Left lobe of liver (tissue), 2 donors: Measurements from ENCODE around the gene TBC1D22A. TPM values are rescaled to one million over a fixed set of nuclear protein-coding genes. Genes with fewer than 3 reads are reported as not detected.

Experiments
- ATAC-seq: fragments of 200-7000 bp; cut with Tn5 transposase; one replicate; pipeline ENCODE4 v1.9.1; 2020; ENCODE audit warnings: mild to moderate bottlenecking, moderate library complexity
- DNase-seq: peaks from one replicate; pipeline ENCODE4 v3.0.0-alpha.2; 2020; ENCODE audit warnings: low spot score
- total RNA-seq: library from RNA; stranded (reverse); gene quantifications from one replicate; pipeline ENCODE4 v1.2.1, GENCODE V29; 2021
- donor health status: DM: no; HTN: no; CAD: no; lungs with moderate emphysema.
- donor health status: DM: no; HTN: yes; CAD: no.

TBC1D22A gene
- total RNA-seq, 1 donor from 2014 or later, result 12.4 TPM

DNA sequence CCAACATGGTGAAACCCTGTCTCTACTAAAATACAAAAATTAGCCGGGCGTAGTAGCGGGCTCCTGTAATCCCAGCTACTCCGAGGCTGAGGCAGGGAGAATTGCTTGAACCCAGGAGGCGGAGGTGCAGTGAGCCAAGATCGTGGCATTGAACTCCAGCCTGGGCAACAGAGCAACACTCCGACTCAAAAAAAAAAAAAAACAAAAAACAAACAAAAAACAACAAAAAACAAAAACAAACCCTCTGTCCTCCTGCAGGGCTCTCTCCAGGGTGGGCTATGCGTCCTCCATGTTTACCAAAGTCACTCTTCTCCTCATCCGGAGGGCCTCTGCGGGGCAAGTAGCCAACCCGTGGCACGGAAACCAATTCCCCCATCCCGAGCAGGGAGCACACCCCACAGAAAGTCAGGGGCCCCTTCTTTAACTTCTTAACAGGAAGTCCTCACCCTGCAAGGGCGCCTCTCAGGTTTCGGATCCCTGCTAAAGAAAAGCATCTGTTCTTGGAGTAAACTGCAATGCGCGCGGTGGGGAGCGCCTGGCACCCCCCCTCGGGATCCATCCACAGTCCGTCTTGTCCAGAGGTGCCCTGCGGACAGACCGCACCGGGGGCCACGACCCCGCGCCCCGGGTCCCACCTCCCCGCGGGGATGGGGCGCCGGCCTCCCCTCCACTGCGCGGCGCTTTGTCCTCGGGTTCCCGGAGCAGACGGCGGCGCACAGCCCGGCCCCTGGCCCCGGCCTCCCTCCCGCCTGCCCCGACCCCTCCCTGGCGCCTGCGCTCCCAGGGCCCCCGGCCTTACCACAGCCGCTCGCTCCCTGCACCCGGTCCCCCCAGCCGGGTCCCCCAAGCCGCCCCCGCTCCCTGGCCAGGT lies 25.1 kb upstream of the TBC1D22A start:
- ATAC-seq (peak; percentile 16), DNase-seq (no peak)

DNA sequence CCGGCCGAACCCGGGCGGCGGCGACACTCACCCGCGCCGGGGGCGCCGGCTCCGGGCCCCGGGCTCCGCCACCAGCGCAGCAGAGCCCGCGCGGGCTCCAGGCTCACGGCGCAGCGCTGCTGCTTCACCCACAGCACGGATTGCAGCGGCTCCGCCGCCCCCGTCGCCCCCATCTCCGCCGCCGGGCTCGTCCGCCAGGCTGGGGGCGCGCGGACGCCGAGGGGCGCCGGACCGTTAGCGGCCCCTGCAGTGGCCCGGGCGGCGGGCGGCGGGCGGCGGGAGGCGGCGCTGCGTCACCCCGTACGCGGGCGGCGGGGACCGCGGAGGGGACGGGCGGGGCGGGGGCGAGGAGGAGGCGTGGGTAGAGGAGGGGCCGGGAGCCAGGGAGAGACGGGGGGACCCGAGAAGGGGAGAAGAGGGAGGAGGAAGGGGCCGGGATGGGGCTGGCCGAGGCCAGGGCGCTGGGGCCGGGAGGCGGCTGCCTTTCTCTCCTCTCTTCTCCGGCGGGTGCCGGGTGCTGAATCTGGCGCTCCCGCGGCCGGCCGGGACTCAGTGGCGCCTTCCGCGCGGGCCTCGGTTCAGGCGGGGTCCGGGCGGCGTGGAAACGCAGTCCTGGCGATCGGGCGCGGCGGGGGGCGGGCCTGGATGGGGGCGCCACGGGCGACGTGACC lies 24.3 kb upstream of the TBC1D22A start, which contains the start of gene CERK:
Gene CERK, minus strand, starts transcription at position 277 of the 671 bp plus-strand sequence. Its CDS starts 104 bp downstream, at position 173.
- DNase-seq (peak; percentile 69), ATAC-seq (peak; percentile 69)

DNA sequence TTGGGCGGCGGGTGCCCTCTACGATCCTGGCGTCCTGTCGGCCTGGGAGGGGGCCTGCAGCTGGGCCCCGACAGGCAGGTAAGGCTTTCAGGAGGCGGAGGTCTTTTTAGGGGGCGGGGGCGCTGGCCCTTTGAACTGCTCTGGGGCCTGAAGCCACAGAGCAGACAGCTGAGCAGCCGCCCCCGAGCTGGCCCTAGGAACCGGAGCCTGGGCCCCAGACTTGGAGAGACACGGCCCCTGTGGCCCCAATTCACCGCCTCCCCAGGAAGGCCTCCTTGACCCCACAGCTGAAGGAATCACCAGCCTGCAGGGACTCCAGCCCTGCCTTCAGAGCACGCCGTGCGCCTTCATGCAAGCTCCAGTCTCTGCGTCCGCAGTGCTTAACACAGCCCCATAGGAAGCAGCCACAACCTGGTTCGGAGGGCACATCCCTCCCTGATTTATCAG lies 23.8 kb upstream of the TBC1D22A start:
- no peak for ATAC-seq
- no peak for DNase-seq

DNA sequence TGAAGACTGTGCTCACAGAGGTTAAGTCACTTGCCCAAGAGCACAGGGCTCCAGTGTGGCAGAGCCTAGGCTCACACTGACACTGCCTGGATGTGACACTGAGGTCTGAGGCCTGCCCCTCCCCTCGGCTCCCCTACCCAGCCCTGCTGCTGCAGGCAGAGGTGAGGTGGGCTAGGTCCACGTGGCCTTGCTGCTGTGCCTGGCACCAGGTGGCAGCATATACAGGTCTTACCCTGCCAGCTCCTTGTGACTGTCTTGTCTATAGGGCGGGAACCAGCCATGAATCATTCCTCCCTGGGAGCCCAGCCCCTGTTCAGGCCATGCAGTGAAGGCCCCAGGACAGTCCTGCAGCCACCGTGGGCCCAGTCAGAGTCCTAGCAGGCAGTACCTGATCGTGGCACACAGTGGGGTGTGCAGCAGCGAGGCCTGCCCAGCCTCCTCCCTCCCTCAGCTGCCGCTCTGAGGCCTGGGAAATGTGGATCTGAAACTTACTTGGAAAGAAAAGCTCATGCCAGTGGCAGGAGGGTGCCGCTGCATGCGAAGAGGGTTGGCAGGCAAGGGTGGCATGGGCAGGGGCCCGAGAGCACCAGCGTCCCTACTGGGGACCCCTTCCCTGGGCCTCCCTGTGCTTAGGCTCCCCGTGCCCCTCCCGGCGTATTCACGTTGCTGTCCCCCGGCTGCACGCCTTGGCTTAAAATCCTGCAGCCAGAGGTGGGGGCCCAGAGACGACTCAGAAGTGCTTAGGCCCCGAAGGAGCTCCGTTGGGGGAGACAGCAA lies 23.2 kb upstream of the TBC1D22A start:
- no peak for ATAC-seq

DNA sequence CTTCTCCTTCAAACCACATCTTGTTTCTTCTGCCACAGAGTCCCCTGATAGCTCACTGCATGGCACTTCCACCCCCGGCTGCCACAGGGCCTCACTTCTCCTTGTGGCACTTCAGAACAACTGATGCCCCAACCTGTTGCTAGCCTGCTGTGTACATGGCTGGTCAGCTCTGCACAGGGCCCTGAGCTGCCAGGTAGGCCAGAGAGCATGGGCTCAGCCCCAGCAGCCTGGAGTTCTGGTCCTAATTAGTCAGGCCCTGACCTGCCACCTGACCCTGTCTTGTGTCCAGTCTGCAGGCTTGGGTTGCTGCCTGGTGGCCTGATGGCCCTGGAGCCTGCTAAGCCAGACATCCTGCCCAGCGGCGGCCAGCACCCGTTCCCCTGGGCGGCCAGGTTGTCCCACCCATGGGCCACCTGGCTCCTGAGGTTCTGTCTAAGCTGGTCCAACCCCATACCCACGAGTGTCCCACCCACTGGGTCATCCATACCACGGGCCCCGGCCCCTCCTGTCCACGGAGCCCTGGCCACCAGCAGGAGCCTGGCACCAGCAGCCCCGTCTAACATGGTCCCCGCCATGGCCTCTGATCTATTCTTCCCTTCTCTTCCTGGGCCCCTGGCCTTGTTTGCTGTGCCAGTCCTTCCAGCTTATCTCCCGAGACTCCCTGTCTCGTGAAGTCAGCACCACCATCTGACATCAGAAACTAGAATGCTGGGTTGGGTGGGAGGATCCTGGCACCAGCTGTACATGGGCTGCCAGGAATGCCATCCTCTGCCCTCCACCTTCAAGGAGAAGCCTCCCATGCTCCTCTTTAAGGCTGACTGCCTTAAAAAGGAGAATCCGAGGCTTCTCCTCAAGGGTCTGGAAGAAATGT lies 21.3 kb upstream of the TBC1D22A start:
- DNase-seq (peak; percentile 98), ATAC-seq (peak; percentile 80)

More for the DNA sequence above, 23.2 kb upstream of the TBC1D22A start:
- DNase-seq, result no peak

DNA sequence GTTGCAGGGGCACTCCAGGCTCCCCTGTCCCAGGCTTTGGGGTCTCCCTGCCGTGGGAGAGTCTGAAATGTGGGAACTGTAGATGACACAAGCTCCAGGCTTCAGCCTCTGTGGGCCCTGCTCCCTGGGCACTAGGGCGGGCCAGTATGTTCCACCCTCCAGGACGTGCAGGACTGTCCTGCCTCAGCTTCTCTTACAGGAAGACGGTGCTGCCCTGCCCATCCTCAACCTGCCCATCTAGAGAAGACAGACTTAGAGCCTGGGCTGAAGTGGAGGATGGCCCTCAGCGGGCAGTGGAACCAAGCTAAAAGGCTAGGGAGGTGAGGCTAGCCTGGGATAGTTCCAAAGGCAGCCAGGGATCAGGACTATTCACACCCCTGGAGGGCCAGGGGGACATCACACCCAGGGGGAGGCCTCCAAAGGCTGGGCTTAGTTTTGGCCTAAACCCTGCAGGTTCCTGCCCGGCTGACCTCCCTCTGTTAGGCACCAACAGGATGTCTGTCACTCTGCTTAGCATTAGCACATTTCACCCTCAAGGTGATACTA lies 20.4 kb upstream of the TBC1D22A start:
- DNase-seq, result no peak
- no peak for ATAC-seq

DNA sequence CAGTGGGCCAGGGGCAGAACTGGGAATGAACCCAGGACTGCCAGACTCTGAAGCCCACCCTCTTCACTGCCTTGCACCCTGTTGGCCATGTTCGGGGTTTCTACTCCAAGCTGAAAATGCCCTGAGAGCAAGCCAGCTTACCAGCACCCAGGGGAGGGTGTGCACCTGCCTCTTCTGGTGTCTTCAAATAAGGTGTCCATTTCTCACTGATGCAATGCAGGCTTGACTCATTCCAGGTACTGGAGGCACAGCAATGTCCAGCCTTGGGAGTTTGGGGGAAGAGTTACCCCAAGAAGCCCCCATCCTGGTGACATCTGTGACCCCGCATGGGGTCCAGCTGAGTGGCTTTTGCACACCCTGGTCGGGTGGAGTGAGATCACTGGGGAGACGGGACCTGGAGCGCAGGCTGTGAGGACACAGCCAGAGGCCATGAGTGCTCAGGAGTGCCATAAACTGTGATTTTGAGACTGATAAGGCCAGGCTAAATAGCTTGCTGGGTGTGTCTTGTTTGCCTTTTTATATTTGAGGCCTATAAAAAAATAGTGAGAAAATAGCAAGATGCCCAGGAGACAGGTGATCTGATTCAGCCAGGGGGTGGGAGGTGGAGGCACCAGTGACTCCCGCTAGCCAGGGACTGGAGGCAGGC lies 19.8 kb upstream of the TBC1D22A start:
- ATAC-seq (no peak), DNase-seq (no peak)

GRCh38 chr22:46744581-46744980 lies 17.9 kb upstream of the TBC1D22A start:
- ATAC-seq, result peak; percentile 78
- DNase-seq, result peak; percentile 91

DNA sequence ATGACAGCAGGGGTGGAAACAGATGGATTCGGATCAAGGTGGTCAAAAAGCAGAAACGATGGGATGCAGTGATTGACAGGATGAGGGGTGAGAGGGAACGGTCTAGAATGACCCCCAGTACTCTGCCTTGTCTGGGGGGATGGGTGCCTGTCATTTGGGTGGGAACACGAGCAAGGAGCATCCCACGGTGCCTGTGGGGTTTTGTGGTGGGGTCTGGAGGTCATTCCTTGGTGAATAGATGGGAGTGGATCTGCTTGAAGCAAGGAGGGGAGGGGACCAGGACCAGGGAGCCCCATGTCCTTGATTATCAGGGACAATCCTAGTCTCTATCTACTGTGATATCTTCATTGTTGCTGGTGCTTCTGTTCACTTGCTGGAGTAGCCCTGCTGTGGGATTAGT lies 16.3 kb upstream of the TBC1D22A start:
- ATAC-seq (no peak), DNase-seq (no peak)

DNA sequence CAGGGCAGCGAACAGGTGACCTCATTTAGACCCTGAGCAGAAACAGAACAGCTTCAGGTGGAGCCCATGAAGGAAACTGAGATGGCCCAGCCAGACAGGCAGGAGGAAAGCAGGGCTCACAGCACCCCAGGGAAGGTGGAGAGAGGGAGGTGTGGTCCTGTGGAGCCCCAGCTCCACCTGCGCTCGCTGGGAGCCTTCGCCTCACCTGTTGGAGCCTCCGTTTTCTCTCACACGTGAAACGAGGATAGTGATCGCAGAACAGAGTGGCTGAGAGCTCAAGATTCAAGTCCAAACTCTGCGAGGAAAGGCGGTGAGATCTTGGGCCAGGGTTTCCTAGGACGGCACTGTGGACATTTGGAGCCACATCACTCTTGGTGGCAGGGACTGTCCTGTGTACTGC lies 15.8 kb upstream of the TBC1D22A start:
- ATAC-seq (no peak), DNase-seq (no peak)

GRCh38 chr22:46747646-46748045 lies 14.8 kb upstream of the TBC1D22A start:
- no peak for DNase-seq
- ATAC-seq, result peak; percentile 18

DNA sequence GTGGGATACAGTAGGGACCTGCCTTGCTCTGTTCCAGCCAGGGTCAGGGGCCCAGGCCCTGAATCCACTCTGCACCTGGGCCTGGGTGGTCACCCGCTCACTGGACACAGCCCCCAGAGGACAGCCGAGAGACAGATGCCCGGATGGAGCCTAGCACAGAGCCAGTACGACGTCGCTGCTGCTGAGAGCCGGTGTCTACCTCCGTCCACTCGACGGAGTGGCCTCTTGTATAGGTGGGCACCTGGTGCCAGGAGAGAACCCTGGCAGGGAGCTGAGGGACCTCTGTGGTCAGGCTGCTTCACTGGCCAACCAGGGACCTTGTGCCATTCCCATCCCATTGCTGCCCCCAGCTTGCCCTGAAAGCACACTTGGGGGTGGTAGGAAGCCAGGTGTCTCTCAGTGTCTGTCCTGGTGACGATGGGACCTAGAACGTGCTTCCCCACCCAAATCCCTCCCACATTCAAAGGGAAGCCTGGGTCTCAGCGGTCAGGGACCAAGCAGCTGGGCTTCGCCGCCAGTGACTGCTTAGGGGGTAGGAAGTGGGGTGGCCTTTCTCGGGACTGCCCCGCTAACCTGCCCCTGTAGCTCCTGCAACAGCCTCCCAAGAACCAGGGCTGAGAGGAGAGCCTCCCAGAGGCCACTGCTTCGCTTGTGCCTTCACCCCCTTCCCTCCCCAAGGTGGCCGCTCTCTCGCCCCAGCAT lies 14.1 kb upstream of the TBC1D22A start:
- ATAC-seq (no peak), DNase-seq (no peak)

GRCh38 chr22:46748908-46749675 lies 13.4 kb upstream of the TBC1D22A start:
- no peak for DNase-seq
- ATAC-seq, result no peak

DNA sequence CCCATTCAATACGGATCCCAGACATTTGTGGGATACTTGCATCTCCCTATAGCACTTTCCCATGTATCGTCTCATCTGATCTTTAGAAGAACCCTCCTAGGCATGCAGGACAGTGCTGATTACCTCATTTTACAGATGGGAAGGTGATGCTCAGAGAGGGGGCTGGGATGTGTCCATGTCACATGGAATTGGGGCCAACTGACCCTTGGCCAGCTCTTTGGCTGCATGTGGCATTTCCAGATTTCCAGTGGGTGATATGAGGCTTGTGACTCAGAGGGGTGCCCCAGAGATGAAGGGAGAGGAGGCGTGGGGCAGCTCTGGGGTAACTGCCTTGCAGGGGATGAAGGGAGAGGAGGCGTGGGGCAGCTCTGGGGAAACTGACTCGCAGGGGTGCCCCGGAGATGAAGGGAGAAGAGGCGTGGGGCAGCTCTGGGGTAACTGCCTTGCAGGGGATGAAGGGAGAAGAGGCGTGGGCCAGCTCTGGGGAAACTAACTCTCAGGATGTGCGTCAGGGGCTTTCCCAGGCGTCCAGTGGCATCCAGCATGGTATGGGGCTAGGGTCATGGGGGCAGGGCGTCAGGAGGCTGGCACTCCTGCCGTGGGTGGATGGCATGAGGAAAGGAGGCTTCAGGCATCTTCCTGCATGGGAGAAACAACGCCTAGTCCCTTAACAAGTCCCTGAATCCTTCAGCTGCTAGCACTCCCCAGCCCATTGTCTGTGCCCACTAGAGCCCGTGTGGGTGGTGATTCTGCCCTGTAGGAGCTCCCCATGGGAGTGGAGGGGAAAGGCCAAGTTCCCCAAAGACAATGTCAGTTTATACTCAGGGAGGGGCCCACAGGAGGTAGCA lies 12.5 kb upstream of the TBC1D22A start:
- DNase-seq (peak; percentile 83), ATAC-seq (peak; percentile 57)

DNA sequence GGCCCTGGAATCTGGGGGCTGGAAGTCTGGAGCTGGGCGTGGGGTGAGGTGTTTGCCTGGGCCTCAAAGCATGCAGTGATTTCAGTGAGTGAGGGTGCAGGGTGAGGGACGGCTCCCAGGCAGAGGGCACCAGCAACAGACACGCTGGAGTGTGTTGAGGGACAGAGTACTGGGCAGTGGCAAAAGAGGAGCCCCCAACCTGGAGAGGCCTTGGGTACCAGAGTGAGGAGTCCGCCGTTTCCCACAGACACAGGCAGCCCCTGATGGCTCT lies 12.0 kb upstream of the TBC1D22A start:
- DNase-seq (no peak), ATAC-seq (no peak)

GRCh38 chr22:46750863-46751443 lies 11.5 kb upstream of the TBC1D22A start:
- peak; percentile 46 for ATAC-seq
- DNase-seq, result peak; percentile 76
